Gastroesophageal sphincter (tissue), 3 donors: ENCODE results near the gene PPEF2.

ENCODE experiments used
- POLR2AphosphoS5 ChIP-seq: sonication (generic); formaldehyde crosslinking; IDR thresholded peaks from one replicate; pipeline ENCODE4 v1.6.1; 2017; ENCODE audit warnings: antibody characterized with exemption
- TF ChIP-seq, protein P1 (sequence below), 4 experiments: fragments of 200-600 bp in 2 of 4; fragments of 450-650 bp in 2 of 4; sonication (generic) in 1 of 4; IDR thresholded peaks; one replicate each; pipeline ENCODE4 v1.5.1; 2017 to 2019; ENCODE audit warnings: antibody characterized with exemption in 4 of 4, mild to moderate bottlenecking in 2 of 4, moderate library complexity in 2 of 4

GRCh38 chr4:75919920-75920319 lies 17.7 kb upstream of the PPEF2 start:
- TF ChIP-seq, protein P1, sequence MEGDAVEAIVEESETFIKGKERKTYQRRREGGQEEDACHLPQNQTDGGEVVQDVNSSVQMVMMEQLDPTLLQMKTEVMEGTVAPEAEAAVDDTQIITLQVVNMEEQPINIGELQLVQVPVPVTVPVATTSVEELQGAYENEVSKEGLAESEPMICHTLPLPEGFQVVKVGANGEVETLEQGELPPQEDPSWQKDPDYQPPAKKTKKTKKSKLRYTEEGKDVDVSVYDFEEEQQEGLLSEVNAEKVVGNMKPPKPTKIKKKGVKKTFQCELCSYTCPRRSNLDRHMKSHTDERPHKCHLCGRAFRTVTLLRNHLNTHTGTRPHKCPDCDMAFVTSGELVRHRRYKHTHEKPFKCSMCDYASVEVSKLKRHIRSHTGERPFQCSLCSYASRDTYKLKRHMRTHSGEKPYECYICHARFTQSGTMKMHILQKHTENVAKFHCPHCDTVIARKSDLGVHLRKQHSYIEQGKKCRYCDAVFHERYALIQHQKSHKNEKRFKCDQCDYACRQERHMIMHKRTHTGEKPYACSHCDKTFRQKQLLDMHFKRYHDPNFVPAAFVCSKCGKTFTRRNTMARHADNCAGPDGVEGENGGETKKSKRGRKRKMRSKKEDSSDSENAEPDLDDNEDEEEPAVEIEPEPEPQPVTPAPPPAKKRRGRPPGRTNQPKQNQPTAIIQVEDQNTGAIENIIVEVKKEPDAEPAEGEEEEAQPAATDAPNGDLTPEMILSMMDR (IDR thresholded peaks at IDR 0.05) = no peak
- no peak for TF ChIP-seq POLR2AphosphoS5
